NCI-H2196 treated with DMSO at 0.1 percent for 48 hours (cell line): Measurements from ENCODE around the gene GSC.

Experiments
- DNase-seq: peaks from one replicate; lab custom pipeline; 2025; ENCODE audit not compliant: unreplicated experiment; lab: John Stamatoyannopoulos, UW

The GSC gene

DNA sequence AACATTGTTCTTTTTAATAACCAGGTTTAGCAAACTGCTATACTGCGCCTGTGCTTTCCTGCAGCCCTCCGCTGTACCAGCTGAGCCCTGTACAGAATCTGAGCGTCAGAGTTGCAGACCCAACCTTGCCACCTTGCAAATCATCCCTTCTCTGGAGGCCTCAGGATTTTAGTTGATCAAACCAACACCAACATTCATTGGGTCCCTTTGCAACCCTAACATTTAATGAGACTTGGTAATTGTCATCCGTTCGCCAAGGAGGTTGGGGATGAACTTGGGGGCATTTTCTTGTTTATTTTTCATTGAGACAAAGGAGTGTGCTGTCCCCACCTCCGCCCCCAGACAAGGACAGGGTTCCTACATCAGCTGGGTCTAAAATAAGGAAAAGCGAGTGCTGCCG is 2.6 kb upstream of the GSC start:
- no peak for DNase-seq

DNA sequence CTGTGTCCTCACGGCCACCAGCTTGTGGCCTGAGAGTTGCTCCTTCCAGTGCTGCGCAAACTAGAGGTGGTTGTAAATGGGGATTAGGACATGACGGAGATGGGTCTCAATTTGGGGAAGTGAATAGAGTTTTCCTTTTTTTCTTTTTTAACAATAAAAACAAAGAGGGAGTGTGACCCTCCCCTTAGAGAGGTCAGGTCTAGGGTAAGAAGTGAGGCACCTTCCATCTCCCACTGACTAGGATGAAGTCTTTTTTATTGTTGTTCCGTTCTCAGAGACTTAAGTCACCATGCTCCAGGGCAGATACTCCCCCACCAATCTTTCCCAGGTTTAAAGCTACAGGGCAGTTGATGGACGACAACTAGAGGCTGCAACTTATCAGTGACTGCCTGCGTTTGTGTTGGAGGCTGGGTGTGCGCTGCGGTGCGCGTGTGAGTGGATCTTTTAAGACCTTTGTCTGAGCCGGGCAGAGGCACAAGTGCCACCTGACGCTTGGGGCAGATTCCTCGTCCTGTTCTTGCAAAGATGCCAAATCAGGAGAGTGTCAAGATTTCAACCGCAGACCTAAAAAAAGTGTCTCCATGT is 2.1 kb upstream of the GSC start:
- no peak for DNase-seq

DNA sequence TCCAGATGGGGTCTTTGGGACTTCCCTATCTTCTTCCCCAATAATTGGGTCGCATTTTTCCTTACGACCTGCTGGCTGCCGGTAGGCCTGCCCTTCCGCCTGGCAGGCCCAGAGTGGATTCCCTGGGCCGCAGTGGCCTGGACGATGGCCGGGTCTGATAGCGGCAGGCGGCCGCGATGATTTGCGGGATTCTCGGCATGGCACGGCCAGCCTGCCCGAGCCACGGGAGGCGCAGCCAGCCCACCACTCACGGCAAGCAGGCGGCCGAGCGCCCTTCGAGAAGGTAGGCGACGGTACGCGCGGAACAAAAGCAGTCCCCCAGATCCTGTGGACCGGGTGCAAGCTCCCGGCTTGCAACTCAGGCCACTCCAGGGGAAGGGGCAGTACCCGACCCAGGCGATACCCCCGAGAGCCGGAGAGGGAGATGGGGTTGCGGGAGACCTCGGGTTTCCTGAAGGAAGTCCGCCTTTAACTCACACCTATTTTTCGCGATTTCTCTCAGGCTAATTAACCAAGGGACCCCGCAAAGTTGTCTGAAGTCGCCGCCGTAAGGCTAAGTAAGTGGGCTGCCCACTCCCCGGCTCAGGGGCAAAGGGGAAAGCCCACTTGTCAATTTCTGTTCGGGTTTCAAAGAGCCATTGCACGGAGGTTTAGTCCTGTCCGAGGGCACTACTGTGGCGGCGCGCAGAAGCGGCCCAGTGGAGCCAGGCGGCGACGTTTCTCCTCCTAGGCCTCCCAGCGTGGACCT is 1.4 kb upstream of the GSC start:
- no peak for DNase-seq

DNA sequence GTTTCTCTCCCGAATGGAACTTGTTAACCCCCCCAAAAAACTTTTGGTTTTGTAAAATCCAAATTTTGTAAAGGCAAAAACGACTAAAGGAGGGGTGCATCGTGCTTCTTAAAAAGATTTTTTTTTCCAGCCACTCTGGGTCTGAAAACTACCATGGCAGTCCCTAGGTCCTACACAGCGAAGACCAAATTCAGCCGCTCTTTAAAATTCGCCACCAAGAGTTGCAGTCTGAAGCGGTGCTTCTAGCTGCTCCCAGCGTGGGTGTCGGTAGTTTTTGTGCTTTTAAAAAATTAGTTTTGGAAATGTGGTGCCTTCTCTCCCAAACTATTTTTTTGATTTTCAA is 873 bp upstream of the GSC start:
- no peak for DNase-seq

DNA sequence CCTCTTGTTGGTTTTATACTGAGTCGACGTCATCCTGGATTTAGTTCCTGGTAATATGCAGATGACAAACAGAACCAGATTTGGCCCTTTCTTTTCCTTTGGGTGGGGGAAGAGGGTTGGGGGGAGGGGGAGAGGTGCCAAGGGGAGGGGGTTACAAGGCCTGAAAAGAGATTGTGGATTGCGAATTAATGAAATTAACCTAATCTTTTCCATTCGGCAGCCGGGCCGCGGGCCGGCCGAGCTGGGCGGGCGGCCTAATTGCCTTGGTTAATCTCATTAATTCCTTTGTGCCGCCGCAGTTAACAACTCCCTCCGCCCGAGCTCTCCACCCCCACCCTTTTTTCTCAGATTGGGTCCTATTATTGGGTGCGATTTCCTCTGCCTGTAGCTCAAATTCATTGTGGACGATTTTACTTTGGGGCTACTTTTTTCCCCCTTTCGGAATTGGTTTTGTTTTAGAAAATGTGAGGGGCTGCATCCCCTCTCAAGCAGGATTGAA is 387 bp upstream of the GSC start:
- DNase-seq = no peak

DNA sequence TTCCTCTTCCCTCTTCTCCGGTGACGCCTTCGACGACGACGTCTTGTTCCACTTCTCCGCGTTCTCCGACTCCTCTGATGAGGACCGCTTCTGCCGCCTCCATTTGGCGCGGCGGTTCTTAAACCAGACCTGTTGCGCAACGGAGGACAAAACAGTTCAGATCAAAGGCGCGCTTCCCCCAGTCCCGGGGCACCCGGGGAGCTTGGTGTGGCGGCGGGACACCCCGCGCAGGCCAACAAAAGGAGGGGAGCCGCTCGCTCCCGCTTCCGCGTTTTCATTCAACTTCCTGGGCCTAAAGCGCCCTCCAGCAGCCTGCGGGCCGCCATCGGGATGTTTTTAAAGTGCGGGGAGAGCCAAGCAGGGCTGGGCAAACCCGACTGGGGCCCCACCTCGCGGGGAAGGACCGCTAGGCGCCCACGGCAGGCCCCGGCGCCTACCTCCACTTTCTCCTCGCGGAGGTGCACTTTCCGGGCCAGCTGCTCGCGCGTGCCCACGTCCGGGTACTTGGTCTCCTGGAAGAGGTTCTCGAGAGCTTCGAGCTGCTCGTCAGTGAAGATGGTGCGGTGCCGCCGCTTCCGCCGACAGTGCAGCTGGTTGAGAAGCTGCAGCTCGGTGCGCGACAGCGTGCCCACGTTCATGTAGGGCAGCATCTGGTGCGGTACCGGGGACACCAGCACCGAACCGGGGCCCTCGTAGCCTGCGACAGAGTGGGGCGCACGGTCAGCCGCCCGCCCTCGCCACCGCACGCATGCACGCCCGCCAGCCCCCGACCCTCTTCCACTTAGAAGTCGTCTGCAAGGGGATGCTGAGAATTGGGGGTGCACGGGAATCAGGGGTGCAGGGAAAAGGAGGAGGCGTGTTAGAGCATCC is 1.2 kb downstream of the GSC start:
- DNase-seq = no peak

DNA sequence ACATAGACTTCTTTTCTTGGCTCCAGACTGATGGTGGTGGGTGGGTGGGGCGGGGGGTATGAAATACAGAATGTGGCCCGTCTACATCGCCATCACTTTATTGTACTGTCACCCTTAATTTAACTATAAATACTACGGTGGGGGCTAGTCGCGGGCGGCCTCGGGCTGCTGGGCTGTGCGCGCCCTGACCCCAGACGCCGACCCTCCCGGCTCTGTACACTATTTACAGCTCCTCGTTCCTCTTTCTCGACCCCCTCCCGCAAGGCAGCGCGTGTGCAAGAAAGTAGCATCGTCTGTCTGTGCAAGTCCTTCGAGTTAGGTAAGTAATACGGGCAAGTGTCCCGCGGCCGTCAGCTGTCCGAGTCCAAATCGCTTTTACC is 1.8 kb downstream of the GSC start:
- no peak for DNase-seq

DNA sequence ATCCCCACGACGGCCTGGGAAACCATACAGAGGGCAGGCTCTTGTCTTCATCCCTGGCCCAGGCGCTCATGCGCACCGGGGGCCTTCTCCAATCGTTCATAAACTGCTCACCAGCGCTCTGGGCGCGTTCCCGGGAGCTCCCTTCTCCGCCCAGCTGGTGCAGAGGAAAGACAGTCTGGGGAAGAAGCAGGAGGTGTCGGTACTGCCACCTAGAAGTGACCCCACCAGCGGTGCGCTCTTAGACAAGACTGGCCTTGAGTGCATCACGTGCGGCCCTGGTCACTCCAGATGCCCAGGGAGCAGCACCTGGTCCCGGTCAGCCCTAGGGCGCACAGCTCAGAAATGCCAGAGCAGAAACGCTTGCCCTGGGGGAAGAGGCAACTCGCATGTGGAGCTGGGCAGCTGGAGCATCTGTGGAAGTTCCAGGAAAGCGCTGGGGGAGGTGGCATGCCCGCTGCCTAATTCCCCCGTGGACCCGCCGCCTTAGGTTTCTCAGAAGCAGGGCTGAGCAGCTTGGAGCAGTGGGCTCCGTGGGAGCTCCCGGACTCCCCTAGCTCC is 2.5 kb downstream of the GSC start:
- no peak for DNase-seq

DNA sequence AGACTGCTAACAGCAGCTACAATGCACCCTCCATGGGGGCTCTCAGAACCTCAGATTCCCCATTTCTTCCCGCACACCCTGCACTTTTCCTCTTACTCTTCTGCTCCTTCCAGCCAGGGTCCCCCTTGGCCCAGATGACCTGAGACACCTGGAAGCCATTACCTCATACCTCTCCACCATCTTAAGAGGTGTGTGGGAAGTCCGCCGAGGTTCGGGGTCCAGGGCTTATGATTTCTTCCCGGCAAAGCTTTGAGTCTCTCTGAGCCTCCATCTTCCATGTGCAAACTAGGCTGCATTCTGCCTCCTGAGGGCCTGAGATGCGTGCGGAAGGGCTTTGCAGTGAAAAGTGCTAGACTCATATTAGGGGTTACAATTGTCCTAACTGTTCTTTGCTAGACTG is 5.3 kb downstream of the GSC start:
- DNase-seq = no peak

DNA sequence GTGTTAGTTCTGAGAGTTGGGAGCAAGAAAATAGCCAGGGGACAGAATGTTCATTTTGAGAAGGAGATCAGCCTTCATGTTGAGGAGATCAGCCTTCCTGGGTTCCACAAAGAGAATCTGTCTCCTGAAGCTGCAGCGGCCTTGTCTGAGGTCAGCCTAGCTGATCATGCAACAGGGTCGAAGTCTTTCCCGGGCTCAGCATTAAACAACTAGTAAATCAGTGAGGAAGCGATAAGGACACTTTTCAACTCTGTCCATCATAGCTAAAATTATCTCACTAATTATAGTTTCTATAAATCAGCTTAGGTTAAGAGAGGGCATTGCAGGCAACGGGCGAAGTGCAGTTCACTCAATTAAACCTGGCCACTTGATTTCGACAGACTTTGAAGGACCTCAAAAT is 7.5 kb downstream of the GSC start:
- DNase-seq = no peak

DNA sequence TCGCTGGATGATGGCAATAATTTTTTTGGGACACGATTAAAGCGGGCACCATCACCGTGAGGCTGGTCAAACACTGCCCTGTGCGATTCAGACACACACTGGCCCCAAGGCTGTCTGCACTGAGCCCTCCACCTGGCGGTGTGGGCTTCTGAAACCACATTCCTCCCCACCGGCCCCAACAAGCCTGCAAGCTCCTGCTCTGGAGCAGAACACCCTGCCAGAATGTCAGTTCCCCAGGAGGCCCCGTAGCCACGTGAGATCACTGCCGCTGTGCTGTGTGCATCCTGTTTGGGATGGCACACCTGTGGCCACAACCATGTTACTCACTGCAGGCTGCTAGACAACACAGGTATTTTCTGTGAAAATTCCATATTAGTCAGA is 7.9 kb downstream of the GSC start:
- DNase-seq = no peak

DNA sequence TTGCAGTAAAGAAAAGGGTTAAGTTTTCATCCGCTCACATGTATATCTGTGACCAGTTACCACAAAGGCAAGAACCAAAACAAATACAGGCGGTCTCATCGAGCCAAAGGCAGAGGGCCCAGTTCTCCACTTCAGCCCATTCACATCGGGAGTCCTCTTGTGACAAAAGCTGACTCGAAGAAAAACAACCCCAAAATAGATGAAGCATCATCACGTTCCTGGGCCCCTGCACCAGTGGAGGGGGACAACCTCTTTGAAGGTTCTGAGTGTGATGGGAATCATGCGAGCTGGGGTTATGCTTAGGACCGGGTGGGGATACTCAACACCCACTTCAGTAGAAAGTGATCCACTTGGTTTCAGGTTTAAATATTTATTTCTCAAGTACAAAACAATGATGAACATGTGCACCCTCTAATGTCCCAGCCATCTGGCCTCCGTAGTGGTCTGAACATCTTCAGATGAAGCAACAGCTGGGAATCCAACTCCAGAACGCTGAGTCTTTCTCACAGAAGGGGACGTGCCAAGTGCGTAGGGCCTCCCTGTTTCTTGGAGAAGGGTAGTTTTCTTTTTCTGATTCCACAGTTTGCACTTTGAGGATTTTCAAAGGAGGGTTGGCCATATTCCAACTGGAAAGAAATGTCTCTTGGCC is 8.4 kb downstream of the GSC start:
- DNase-seq = no peak

DNA sequence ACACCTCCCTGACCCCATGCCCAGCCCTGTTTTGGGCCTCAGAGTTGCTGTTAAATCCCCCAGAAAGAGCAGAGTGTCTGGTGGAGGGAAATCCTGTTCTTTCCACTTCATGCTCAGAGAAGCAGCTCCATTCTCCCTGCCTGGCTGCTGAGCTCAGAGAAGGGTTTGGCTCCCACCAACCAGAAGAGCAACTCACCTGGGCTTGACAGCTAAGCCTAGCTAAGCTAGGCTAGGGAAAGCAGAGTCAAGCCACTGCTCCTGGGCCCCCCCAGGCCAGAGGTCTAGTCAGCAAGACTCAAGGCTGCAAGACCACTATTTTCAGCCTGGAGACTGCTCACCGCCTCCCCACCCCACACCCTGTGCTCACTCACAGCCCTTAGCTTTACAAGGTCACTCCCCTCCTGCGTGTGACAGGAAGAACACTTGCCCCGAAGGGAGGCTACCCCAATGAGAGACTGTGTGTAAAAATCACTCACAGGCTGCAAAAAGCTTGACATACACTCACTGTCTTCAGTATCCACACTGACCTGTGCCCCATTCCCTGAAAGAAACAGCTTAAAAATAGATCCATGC is 13.5 kb downstream of the GSC start:
- no peak for DNase-seq

DNA sequence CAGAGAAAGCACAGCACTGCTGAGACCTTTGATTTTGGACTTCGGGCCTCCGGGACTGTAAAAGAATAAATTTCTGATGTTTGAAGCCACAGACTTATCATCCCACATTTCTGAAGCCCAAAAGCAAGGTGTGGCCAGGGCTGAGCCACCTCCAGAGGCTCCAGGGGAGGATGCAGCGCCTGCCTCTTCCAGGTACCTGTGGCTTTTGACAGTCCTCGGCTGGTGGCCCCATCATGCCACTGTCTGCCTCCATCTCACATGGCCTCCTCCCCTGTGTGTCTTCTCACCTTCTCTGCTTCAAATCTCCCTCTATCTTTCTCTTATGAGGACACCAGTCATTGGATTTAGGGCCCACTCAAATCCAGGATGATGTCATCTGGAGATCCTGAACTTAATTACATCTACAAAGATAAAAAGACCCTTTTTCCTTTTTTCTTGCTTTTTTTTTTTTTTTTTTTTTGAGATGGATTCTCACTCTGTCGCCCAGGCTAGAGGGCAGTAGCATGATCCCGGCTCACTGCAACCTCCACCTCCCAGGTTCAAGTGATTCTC is 15.4 kb downstream of the GSC start:
- DNase-seq = no peak

DNA sequence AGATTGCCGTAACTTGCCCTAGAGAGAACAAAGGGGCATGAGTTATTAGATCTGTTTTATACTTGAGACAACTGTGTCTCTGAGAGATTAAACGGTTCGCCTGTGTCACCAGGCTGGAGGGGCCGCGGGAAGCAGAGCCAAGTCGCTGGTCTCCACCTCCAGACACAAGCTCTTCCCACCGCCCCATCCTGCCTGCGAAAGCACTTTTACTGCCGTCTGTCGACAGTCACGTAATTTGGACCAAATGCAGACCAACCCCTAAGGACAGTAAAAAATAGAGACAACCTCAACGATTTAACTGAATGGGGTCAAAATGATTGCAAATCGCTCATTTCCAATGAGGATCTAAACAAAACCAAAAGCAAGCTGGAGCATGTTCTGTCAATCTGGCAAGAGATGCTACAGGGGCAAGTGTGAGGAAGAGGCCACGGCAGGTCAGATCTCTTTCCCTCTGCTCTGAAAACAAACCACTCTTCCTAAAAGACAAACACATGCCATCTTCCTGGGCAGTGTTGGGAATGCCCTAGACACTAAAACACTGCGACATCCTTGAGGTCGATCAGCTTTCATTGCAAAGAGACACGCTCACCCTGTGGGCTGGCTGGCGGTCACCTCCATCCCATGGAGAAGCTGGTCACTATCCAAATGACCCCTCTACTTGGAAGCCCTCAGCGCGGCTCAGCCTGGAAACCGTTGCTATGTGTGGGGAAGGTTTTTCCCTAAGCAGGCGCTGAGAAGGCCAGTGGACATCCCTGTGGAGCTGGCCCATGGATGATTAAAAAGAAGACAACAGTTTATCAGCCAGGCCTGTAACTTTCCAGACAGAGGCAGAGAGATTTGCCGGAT is 17.1 kb downstream of the GSC start:
- DNase-seq = no peak

DNA sequence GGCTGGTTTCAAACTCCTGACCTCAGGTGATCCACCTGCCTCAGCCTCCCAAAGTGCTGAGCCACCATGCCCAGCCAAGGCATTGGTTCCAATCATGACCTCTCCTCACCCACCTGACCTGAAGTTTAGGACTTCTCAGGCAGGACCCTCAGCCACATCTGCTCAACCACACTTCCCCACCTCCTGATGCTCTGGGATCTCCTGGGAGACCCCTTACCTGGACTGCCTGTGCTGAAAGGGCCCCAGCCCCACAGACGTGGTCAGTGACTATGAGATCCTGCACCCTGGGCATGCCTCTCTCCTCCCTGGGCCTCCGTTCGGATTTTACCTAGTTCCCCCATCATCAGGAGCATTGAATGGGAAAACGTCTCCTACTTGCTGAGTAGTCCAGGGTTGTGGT is 18.0 kb downstream of the GSC start:
- DNase-seq = no peak

DNA sequence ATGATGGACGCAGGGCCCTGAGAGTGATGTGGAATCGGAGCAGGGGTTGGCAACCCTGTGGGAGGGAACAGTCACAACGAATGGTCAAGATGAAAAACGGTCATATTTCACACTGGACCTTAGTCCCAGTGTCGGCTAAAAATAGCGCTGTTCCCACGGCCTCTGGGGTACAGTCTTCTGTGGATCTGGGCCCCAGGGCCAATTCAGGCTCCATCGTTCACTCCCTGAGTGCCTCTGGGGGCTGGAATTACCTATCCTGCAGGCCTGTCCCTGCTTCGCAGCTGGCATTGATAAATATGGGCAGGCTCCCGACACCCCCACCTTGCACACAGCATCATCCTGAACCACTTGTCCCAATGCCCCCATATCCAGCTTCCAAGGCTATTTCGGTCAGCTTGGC is 18.6 kb downstream of the GSC start:
- DNase-seq = no peak

DNA sequence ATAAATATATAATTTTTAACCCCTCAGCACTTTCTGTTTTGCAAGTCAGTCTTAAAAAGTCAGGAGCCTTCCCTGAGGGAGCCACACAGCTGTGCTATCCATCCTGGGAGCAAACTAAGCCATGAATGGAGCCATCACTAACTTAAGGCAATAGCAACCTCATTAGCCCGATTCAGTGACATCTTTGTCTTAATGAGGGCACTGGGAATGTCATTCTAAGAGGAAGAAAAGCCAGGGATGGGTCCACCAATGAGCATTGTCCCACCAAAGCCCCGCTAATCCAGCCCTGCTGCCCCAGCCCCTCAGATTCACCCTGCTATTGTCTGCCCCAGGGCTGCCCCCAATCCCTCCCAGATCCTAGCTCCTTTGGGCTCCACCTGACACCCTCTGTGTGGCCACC is 19.5 kb downstream of the GSC start:
- DNase-seq = no peak

DNA sequence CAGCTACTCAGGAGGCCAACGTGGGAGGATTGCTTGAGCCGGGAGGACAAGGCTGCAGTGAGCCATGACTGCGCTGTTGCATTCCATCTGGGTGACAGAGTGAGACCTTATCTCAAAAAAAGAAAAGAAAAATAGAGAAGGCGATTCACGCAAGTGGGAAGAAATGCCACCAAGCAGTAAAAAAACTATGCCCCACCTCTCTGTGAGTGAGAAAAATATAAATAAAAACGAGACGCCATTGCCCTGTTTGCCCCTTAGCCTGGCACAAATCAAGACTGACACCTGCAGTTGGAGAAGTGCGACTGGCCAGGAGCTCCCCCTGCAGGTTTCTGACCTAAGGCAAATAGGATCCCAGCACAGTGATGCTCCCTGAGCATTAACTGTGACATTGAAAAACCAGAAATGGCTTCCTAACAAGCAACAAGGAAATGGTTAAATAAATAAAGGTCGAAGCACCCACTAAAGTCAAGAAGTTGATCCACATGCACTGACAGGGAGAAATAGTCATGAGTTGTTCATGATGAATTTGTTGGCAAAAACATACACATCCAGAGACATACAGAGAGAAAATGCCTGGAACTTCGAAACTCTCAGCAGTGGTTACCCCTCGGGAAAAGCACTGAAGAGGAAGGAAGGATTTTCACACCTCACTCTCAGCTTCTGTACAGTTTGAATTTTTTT is 21.1 kb downstream of the GSC start:
- DNase-seq = no peak
